GM12801 (cell line): ENCODE measurements around the gene PPFIA4.

Experiments used
- CTCF ChIP-seq: IDR thresholded peaks from one replicate; pipeline ENCODE4 v1.5.1; 2011; ENCODE audit warnings: control low read depth; ENCODE audit not compliant: insufficient read length; ENCODE audit errors: extremely low read depth

The PPFIA4 gene

GRCh38 chr1:203006948-203007871 lies 19.1 kb upstream of the PPFIA4 start, which contains the start of gene TMEM183A:
Gene TMEM183A (plus strand): TSS chr1:203007374. CDS start chr1:203007466, 92 bp downstream.
- TF ChIP-seq CTCF: no peak

GRCh38 chr1:203009185-203009584 lies 17.1 kb upstream of the PPFIA4 start:
- no peak for TF ChIP-seq CTCF

- no peak for TF ChIP-seq CTCF
These were observed 14.7 kb upstream of the PPFIA4 start for GRCh38 chr1:203011582-203011981.

GRCh38 chr1:203017061-203017460 lies 9.2 kb upstream of the PPFIA4 start:
- TF ChIP-seq CTCF: no peak

- no peak for TF ChIP-seq CTCF
These were observed 8.6 kb upstream of the PPFIA4 start for GRCh38 chr1:203017692-203018091.

- no peak for TF ChIP-seq CTCF
These were observed 633 bp upstream of the PPFIA4 start for GRCh38 chr1:203025686-203026030.

- no peak for TF ChIP-seq CTCF
These were observed 674 bp downstream of the PPFIA4 start for GRCh38 chr1:203026666-203027663.
